ENCODE measurements around the gene KCNQ5.

KCNQ5 gene

DNA sequence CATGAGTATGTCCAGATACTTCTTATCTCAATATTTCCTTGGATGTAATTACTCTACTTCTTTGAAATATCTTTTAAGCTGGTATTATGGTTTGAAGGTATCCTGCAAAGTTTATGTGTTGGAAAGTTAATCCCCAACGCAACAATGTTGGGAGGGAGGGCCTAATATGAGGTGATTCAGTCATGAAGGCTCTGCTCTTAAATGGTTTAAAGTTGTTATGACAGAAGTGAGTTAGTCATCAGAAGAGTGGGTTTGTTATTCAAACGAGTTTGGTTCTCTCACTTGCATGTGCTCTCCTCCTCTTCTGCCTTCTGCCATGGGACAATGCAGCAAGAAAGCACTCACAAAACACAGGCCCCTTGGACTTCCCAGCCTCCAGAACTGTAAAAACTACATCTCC is 176.3 kb downstream of the KCNQ5 start:
- no peak for DNase-seq (ENCODE audit: low spot score)

DNA sequence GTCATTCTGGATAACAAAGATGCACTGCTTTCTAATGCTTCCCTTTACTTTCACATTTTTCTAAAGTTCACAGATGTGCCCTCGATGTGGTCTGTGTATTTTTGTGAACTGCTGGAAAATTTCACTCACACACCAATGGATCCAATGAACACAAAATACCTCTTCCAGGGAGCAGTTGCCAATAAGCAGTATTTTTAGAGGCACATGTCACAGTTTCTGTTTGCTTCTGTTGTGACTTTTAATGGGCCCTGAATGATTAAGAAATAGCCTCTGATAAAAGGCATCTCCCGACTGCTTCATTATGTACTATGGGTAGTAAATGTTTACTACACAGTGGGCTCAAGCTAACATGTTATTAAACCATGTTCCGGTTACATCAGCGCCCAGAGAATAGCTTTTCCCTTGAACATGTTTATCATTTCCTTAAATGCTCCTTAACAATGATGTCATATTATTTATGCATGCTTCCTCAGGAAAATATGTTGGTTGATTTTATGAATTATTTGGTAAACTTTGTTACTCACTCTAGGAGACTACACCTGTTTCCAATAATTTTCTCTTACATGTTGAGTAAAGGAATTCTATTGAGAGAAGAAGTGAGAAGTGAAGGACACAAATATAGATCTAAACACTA is 188.0 kb downstream of the KCNQ5 start:
- no peak for DNase-seq (ENCODE audit: low spot score)

DNA sequence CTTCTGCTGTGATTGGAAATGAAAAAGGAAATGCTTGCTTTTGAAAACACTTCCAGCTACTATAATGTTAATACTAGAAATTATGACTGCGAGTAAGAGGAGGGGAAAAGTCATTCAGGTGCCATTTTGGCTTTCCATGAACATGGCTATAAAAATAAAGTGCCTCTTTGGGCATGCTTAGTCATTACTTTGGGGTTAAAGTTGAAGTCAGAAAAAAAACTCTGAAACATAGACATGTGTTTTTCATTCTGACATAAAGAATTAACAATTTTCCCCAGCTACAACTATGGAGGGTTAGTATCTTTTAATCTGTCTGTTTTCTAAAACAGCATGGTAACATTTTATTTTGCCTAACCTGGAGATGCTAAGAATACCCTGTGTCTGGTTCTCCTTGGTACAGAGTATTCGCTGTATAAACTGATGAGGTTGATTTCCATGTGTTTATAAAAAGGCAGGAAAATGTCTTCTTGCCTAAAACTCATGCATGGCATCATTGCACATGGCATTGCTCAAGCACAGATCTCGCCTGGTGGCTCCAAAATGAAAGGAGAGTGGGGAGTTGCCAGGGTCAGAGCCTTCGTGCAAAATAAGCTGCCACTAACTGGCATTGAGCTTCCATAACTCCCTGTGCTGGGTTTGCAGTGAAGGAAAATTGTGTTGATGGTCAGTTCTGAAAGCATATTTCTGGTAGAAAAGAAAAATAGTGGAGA is 188.9 kb downstream of the KCNQ5 start:
- no peak for DNase-seq (ENCODE audit: low spot score)

DNA sequence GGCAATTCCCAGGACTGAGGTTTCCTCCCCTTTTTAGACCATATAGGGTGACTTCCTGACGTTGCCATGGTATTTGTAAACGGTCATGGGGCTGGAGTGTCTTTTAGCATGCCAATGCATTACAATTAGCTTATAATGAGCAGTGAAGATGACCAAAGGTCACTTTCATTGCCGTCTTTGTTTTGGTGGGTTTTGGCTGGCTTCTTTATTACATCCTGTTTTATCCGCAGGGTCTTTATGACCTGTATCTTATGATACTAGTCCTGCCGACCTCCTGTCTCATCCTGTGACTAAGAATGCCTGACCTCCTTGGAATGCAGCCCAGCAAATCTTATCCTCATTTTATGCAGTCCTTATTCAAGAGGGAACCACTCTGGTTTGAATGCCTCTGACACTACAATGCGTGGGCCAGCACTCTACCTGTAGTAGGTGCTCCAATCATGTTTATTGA is 190.1 kb downstream of the KCNQ5 start:
- peak; percentile 42 for DNase-seq (ENCODE audit: low spot score)

DNA sequence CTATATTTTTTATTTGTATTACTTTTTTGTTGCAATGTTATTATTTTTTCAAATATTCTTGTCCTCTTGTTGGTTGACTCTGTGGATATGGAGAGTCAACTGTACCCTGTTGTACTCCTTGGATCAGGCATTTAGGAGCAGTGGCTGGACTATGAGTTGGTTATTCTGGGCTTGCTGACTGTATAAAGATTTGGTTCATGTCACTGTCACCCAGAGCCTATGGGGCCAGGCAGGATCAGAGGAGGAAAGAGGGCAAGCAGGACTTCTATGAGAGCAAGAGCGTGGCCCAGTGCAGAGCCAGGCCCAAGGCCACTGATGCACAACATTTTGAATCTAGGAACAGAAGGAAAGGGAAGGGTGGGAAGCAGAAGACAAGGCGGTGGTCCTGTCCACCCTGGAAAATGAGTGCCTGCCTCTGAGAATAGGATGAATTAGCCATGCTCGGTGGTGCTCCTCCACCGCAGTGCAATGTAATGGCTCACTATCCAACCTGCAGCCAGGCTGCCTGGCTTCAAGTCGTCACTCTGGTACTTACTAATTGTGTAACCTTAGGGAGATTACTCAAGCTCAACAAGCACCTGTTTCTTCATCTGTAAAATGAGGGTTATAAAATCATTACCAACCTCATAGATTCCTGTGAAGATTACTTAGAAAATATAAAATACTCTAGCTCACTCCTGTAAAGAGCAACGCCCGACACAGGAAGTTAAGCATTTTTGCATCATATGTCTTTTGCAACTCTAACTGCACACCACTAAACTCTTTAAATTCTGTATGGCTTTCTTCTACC is 192.1 kb downstream of the KCNQ5 start:
- peak; percentile 24 for DNase-seq (ENCODE audit: low spot score)

DNA sequence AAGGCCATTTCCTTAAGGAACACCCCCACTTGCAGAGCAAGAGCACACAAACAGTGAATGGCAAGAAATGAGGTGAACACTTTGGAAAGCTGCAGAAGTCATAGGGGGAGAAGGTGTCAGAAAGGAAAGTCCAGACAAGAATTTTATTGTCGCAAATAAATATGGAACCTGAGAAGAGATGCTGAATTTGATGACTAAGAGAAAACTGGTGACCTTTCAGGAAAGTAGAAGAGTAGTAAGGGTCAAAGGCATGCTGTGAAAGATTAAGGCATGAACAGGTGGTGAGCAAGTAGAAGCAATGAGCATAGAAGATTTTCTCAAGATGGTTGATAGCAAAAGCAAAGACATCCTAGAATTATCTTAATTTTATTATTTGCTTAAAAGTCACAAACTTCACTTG is 194.2 kb downstream of the KCNQ5 start:
- no peak for DNase-seq (ENCODE audit: low spot score)

DNA sequence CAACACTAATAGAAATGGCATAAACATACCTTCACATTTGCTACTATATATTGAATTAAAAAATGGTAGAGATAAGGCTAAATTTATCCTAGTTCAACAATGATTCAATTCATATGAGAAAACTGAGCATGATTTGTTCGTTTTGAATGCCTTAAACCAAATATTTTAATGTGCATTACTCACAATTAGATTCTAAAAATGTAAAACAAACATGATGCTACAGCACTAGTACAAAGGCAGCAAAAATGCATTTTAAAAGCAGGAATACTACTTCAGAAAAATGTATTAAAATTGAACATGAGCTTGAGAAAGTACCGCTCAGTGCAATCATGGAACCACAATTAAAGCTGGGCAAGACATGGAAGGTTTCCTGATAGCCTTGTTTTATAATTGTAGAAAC is 195.3 kb downstream of the KCNQ5 start:
- DNase-seq (ENCODE audit: low spot score) = no peak

DNA sequence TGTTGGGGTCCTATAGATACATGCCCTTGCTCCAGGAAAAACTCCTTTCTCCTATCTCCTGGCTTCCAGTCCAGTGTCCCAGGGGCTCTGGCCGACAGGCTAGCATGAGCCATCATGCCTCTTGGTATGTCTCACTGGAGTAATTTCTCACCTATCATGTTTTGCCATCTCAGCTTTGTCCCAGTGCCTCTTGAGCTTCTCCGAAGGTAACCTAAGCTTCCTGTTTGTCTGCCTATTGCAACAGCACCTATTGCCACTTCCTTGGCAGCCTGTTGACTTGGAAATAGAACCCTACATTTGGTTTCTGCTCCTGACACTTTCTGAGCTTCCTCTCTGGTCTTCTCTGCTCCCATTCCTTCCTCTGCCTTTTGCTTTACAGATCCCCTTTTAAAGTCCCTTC is 197.7 kb downstream of the KCNQ5 start:
- no peak for DNase-seq (ENCODE audit: low spot score)

DNA sequence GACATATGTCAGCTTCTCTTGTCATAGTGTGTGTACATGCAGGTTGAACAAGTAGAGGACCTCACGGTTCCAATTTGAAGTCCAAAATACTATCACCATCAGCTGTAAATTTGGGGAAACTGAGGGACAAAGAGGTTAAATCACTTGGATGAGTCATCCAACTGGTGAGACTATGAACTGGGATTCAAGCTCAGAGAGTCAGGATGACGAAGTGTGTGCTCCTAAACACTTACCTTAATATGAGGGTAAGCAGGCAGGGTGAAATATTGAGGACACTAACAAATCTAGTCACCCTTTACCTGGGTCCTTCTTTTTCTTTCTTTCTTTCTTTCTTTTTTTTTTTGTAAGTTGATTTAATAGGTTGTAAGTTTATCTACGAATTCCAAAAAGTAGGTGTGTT is 198.3 kb downstream of the KCNQ5 start:
- DNase-seq (ENCODE audit: low spot score) = no peak

DNA sequence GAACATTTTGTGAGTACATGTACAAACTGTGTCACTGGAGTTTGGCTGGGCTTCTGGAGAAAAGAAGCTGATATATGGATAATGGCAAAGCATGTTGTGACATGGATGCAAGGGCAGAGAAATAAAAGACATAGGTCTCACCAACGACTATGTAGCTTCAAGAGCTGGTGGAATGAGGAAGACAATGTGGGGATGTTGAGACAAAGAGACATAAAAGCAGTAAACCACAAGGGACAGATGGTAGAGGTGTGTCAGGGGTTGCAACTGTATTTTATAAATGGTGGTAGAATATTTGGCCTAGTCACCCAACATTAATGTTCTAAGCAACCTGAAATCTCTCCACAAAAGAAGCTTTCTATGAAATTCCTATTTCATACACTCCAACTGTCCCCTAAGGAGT is 199.0 kb downstream of the KCNQ5 start:
- no peak for DNase-seq (ENCODE audit: low spot score)

DNA sequence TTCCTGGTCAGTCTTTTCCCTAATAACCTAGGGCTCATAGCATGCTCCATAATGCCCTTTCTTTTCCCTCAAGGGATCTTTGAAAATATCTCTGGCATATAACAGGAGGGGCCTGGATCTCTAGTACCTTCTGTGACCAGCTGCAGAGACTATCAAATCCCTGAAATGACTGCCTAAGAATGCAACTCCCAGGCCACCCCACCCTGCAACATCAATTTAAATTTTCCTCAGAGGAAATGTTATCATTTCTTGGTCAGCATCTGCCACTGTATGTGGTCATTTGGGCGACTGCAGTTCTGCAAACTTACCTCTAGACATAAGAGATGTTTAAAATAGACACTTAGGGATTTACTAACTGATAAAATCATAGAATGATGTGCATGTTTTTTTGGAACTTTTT is 200.2 kb downstream of the KCNQ5 start:
- no peak for DNase-seq (ENCODE audit: low spot score)

DNA sequence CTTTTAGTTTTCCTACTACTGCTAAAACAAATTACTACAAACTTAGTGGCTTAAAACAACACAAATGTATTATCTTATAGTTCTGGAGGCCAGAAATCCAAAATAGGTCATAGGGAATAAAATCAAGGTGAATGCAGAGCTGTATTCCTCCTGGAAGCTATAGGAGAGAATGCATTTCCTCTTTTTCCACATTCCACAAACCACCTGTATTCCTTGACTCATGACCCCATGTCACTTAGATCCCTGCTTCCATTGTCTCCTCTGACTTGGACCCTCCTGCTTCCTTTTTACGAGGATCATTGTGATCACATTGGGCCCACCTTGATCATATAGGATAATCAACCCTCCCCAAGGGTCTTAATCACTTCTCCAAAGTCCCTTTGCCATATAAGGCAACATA is 200.8 kb downstream of the KCNQ5 start:
- DNase-seq (ENCODE audit: low spot score) = no peak

DNA sequence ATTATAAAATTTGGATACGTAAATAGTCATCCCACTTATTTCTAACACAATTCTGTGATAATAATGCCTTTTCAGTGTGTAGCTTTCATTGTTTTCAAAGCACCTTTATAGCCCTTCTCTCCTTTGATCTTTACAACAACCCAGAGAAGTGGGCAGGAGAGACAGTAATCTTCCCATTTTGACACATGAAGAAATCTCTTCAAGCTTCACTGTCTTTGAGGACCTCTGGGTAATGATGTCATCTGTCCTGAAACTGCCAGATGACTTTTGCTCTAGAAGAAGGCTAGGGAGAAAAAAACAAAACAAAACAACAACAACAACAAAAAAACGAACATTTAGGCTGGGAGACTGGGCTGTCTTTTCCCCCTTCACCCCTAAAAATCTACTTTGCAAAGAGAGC is 203.0 kb downstream of the KCNQ5 start:
- no peak for DNase-seq (ENCODE audit: low spot score)

DNA sequence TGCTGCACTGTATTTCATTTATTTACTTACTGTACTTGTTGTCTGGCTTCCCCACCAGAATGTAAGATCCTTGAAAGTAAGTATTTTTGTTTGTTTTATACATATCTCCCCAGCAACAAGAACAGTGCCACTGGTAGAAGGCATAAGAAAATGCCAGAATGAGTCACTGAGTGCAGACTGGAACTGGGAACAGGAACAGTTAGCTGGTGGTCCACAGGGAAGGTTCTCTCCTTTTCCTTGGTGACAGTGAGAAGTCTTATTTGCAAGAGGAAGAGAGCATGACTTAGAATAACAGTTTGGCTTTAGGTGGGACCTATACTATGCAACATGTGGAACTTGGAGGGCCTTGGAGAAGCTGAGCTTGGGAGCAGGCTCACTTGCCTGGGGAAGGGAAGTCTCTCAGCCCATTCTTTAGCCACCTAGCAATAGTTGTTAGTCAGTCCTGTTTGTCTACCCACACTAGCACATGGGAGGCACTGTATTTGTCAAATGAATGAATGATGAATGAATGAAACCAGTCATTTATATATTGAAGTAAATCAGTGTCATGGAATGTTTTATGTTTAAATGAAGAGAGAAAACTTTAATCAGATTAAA is 203.5 kb downstream of the KCNQ5 start:
- no peak for DNase-seq (ENCODE audit: low spot score)

DNA sequence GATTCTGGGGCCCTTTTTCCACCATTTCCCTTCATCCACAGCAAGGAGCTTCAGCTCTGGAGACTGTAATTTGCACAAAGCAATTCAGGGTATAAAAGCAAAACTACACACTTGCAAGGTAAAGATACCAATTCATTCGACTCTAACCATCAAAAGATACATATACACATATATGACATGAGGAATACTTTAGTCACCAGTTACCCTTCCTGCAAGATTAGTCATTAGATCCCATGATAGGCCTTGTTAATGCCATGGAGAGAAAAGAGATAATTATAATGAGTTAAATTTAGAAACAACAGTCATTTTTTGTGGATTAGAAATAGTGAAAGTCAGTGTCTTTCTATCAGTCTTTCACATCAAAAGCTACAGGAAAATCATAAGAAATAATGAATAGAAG is 204.2 kb downstream of the KCNQ5 start:
- no peak for DNase-seq (ENCODE audit: low spot score)

DNA sequence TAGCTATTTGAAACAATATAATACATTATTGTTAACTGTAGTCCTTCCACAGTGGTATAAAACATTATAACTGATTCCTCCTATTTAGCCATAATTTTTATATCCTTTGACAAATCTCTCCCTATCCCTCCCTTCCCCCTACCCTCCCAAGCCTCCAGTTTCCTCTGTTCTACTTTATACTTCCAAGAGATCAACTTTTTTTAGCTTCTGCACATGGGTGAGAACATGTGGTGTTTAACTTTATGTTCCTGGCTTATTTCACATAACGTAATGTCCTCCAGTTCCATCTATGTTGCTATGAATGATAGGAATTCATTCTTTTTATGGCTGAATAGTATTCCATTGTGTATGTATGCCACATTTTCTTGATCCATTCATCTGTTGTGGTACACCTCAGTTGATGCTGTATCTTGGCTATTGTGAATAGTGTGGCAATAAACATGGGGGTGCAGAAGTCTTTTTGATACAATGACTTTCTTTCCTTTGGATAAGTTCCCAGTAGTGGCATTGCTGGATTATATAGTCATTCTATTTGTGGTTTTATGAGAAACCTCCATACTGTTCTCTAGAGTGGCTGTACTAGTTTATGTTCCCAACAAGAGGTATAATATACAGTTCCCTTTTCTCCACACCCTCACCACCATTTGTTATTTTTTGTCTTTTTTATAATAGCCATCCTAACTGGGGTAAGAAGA is 205.0 kb downstream of the KCNQ5 start:
- DNase-seq (ENCODE audit: low spot score) = no peak

DNA sequence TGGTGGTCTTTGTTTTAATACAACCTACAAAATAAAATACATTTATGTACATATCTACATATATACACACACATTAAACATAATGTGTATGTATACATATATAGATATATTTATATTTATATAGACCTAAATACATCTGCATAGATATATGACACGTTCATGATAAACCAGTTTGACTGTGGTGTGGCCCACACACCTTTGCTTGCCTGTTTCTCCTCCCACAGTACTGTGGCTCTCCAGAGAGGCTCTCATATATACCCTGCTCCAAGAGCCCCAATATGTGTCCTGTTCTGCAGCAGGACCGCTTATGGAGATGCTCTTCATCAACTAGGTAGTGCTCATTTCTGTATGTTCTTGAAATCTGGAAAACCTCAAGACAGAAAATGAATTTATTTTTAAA is 207.0 kb downstream of the KCNQ5 start:
- no peak for DNase-seq (ENCODE audit: low spot score)

DNA sequence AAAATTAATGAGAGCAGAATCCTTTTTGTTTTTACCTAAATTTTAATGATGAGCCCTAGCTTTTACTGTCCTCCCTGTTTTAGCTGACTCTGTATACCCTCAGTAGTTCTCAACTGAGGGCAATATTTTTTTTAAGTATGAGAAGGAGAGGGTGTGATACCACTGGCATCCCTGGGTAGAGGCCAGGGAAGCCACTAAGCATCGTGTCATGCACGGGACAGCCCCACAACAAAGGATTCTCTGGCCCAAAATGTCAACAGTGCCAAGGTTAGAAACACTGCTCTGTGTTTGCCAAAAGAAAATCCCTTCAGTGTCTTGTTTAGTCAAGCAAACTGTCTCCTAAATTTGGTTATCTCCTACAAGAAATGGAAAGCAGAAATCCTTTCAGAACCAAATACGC is 210.4 kb downstream of the KCNQ5 start:
- DNase-seq (ENCODE audit: low spot score) = no peak

DNA sequence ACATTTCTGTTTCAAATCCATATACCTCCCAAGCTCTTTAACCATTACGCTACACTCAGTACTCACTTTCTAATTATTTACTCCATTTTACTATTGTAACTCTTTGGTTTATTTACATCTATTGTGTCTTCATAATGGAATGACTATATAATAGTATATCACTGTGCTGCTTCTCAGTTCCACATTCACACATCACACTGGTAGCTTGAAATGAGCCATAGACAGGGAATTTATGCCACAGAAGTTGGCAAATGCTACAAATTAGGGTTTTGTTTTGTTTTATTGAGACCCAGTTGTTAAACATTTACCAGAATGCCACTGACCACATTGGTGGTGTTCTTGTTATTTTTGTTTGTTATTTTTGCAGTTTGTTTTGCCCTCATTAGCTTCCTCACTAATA is 213.9 kb downstream of the KCNQ5 start:
- DNase-seq (ENCODE audit: low spot score) = no peak

DNA sequence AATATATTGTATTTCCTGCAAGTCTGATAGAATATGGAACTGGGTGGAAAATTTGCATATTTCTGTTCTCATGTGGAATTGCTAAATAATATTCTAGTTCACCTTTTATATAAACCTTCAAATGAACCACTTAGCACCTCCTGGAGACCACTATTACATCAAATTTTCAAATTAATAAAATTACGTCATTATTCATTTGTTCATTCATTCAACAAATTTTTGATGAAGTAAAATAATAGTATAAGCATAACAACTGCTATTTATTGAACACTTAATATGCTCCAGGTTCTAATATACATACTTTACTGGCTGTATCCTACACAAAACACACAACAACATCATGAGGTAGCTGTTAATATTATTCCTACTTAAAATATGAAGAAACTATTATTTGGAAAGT is 215.1 kb downstream of the KCNQ5 start:
- no peak for DNase-seq (ENCODE audit: low spot score)

DNA sequence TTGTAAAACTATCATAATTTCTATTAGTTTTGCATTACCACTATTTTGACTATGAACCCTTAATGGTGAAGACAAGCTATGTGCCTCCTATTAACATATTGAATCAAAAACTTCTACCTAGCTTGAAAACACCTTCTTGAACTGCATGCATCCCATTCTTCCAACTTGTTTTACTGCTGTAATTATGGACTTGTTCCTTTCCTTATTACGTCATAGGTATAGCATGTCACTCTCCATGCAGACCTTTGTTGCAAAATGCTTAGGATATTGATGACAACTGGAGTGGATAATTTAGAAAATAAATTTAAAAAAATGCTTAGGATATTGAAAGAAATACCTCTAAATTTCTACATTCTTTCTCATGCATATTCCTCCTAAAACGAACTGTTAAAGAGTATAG is 219.3 kb downstream of the KCNQ5 start:
- DNase-seq (ENCODE audit: low spot score) = no peak

DNA sequence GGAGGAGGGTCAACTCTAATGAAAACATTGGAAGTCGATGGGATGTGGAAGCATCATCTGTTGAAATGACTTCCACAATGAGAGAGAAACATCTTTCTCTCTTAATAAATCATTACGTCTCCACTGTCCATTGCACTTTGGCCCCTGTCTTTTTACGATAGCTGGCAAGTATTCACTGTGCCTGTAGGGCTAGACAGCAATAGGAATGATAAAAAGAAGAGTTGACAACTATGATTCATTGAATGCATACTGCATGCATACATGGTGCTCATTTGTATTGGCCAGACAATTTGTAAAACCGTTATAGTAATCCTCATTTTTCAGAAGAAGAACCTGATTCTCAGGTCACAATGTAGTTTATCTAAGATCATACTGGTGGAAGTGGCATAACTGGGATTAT is 220.3 kb downstream of the KCNQ5 start:
- DNase-seq (ENCODE audit: low spot score) = no peak
